ENCODE measurements around the gene EML6.
"Not testable (repeated sequence)": the region's sequence is repeated elsewhere in the genome, so short reads cannot be mapped to it uniquely, and the experiment has no call there.

Gene EML6

GRCh38 chr2:54981385-54981784 lies 257.9 kb downstream of the EML6 start:
- no peak for DNase-seq
- TF ChIP-seq POLR2A (IDR thresholded peaks at IDR 0.05; ENCODE audit: low read length) (no peak), GATA1 (IDR thresholded peaks at IDR 0.05; ENCODE audit: low read depth, low read length) (no peak)

DNA sequence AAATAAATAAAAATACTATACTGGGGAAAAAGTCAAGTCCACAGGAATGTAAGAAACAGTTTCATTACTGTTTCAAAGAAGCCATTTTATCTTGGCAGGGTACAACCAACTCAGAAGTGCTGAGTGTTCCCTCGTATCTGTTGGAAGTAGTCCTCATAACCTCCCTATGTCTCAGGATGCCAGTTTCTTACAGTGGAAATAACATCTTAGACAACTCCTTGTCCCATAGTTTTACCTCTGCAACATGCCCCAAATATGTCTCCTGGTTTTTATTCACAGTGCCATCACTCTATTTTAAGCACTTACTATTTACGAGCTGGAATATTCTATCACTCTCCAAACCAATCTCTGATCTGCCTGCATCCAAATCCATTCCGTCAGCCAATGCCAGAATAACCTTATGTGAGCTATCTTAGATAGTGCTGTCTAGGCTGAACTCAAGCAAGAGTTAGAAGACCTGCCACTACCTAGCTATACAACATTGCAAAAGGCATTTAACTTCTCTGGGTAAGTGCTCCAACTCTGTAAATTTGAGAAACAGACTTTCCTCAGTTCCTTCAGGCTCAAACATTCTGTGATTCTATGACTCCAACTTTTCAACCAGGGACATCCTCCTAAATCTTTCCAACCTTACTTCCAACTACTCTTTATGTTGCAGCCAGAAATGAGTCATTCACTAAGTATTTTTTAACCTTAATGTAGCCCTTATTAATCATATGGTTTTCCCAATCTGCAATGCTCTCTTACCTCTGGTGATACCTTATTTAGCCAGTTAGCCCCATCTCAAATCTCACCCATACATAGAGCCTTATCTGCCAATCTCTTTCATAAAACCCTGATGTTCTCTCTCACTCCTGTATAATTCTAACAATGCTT lies 260.1 kb downstream of the EML6 start:
- TF ChIP-seq POLR2A (IDR thresholded peaks at IDR 0.05; ENCODE audit: low read length) (no peak), GATA1 (IDR thresholded peaks at IDR 0.05; ENCODE audit: low read depth, low read length) (no peak)
- no peak for DNase-seq

DNA sequence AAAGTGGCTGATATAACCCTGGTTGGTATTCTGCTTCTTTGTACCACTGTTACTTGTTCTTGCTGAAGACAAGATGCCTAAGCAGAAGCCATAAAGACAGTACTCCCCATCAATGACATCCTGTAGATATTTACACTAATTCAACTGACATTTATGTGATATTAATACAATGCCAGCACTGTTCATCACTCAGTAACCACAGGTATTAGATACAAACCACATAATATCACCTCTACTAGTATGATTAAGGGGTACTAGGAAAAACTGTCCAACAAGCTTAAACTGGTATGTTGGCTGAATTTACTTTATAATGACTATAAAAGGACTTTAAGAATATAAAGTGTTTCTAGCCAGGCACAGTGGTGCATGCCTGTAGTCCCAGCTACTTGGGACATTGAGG lies 261.0 kb downstream of the EML6 start:
- TF ChIP-seq POLR2A (IDR thresholded peaks at IDR 0.05; ENCODE audit: low read length) = no peak
- no peak for TF ChIP-seq GATA1 (IDR thresholded peaks at IDR 0.05; ENCODE audit: low read depth, low read length)
- no peak for DNase-seq

DNA sequence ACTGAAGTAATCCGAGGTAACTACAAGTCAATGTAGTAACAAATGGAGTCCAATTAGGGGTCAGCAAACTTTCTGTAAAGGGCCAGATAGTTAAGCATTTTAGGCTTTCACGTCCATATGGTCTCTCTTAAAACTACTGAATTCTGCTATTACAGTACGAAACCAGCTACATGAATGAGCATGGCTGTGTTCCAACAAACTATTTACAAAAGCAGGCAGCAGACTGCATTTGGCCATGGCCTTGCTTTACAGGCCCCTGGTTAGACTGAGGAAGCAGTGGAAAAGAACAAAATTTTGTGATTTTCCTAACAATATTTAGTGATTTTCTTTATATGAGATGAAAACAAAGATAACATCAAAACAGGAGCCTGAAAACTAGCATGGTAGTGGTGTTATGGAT lies 262.8 kb downstream of the EML6 start:
- DNase-seq = no peak
- TF ChIP-seq GATA1 (IDR thresholded peaks at IDR 0.05; ENCODE audit: low read depth, low read length) = no peak
- no peak for TF ChIP-seq POLR2A (IDR thresholded peaks at IDR 0.05; ENCODE audit: low read length)

DNA sequence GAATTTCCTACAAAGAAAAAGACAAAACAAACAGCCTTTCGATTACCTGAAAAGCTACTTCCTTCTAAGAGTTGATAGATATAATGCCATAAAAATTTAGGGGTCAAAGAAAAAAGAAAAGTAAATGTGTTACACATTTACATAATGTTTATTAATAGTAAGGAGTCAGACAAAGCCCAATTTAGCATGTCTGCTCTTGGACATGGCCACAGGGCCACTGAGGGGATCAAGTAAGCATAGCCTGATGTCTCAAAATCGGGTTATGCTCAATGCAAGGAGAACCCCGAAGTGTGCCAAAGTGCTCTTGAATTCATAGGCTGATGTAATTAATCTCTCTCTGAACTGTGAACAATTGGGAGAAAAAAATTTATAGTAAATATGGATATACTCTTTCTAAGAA lies 265.1 kb downstream of the EML6 start:
- TF ChIP-seq POLR2A (IDR thresholded peaks at IDR 0.05; ENCODE audit: low read length) (no peak), GATA1 (IDR thresholded peaks at IDR 0.05; ENCODE audit: low read depth, low read length) (no peak)
- no peak for DNase-seq

DNA sequence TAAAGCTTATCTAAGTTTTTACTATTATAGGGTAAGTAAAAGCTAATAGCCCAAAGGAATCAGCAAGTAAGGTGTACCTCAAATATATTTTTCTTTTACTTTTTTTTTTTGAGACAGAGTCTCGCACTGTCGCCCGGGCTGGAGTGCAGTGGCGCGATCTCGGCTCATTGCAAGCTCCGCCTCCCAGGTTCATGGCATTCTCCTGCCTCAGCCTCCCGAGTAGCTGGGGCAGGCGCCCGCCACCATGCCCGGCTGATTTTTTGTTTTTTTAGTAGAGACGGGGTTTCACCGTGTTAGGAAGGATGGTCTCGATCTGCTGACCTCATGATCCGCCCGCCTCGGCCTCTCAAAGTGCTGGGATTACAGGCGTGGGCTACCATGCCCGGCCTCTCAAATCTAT lies 267.2 kb downstream of the EML6 start:
- DNase-seq = not testable (repeated sequence)

- TF ChIP-seq GATA1 (IDR thresholded peaks at IDR 0.05; ENCODE audit: low read depth, low read length) = no peak
- no peak for TF ChIP-seq POLR2A (IDR thresholded peaks at IDR 0.05; ENCODE audit: low read length)
- DNase-seq = no peak
Measured at GRCh38 chr2:54995553-54995952, 272.1 kb downstream of the EML6 start.

DNA sequence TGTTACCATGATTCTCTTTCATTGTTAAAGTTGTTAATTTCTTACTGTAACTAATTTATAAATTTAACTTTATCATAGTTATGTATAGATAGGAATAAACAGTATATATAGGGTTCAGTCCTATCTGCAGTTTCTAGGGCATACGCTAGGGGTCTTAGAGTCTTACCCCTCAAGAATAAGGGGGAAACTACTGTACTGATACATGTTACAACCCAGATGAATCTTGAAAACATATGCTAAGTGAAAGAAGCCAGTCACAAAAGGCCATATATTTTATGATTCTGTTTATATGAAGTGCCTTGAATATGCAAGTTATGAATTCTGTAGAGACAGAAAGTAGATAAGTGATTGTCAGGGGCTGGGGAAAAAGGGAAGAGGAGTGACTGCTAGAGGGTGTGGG lies 274.4 kb downstream of the EML6 start:
- TF ChIP-seq GATA1 (IDR thresholded peaks at IDR 0.05; ENCODE audit: low read depth, low read length) (no peak), POLR2A (IDR thresholded peaks at IDR 0.05; ENCODE audit: low read length) (no peak)
- DNase-seq = peak in 1 of 2 experiments; percentile 7

DNA sequence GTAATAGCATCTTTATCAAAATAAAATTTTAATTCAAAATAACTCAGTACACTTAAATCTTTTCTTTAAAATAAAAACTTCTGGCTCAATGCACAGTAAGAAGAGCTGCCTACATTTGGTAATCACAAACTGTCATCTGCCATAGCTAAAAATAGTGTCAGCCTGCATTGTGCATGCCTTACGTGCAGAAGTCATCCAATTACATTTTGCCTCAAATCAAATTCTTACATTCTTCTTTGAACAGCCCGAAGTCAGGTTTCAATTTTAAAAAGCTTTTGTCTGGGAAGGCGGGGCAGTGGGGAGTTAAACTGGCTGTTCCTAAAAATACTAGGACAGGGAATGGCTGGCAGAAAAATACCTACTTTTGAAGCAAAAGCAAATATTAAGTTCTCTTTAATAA lies 275.7 kb downstream of the EML6 start:
- DNase-seq = peak; percentile 6 to 23

DNA sequence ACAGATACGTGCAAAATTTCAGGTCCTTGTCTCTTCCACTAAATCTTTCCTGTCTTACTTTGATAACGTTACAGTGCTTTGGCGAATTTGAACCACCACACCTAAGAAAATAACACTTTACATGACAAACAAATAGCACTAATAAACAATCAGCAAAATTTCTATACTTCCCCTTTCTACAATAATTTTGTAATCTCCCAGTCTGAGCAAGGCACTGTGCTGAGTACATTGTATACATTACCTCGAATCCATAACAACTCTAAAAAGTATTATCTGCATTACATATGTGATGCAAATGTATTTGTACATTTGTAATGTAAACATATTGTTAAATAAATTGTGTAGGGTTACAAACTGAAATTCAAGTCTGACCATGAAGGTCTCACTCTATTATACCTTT lies 276.9 kb downstream of the EML6 start:
- DNase-seq = no peak
- no peak for TF ChIP-seq POLR2A (IDR thresholded peaks at IDR 0.05; ENCODE audit: low read length)
- TF ChIP-seq GATA1 (IDR thresholded peaks at IDR 0.05; ENCODE audit: low read depth, low read length) = no peak

More for the DNA sequence above, 275.7 kb downstream of the EML6 start:
- TF ChIP-seq GATA1 (IDR thresholded peaks at IDR 0.05; ENCODE audit: low read depth, low read length) (no peak), POLR2A (IDR thresholded peaks at IDR 0.05; ENCODE audit: low read length) (no peak)

- TF ChIP-seq GATA1 (IDR thresholded peaks at IDR 0.05; ENCODE audit: low read depth, low read length) = no peak
- no peak for TF ChIP-seq POLR2A (IDR thresholded peaks at IDR 0.05; ENCODE audit: low read length)
- DNase-seq = no peak
Measured at GRCh38 chr2:55001716-55002115, 278.3 kb downstream of the EML6 start.

DNA sequence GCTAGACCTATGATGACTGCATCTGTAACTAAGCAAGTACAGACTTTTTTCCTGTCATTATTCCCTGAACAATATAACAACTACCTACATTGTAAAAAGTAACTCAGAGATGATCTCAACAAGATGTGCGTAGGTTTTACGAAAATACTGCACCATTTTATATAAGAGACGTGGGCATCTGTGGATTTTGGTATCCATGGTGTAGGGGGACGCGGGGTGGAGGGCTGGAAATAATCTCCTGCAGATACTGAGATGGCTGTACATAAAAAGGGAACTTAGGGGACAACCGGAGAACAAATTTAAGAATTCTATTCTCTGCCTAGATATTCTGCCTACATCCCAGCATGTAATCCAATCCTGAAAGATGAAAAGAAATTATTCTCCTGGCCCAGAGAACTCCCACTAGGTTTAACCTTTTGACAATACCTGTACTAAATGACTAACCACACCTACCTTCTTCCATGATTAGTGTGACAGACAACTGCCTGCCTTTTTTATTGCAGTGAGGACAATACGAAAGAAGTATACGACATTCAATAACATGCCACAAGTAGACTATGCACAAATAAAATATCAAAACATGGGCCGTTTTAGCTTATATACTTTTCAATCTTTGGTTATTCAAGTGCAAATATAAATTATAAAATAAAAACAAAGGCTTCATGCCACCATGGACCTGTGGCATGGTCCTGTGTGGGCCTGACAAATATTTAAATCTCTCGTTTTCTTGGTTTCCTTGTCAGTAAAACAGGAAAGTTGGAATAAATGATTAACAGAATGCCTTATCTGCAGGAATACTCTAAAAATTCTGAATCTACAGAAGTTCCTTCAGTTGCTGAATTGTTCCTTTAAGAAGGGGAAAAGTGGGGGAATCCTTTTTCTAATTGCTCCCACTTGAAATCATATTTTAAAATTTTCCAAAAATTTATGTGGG lies 280.5 kb downstream of the EML6 start:
- TF ChIP-seq GATA1 (IDR thresholded peaks at IDR 0.05; ENCODE audit: low read depth, low read length) (no peak), POLR2A (IDR thresholded peaks at IDR 0.05; ENCODE audit: low read length) (no peak)
- DNase-seq = no peak

- DNase-seq = no peak
- no peak for TF ChIP-seq GATA1 (IDR thresholded peaks at IDR 0.05; ENCODE audit: low read depth, low read length)
Measured at GRCh38 chr2:55006306-55006705, 282.8 kb downstream of the EML6 start.

- TF ChIP-seq POLR2A (IDR thresholded peaks at IDR 0.05; ENCODE audit: low read length) = no peak
- TF ChIP-seq GATA1 (IDR thresholded peaks at IDR 0.05; ENCODE audit: low read depth, low read length) = no peak
- DNase-seq = no peak
Measured at GRCh38 chr2:55009277-55010060, 286.0 kb downstream of the EML6 start.
